CD14-positive monocyte (primary cell): ENCODE results near the gene FAT1. TPM values are rescaled to one million over a fixed set of nuclear protein-coding genes. Genes with fewer than 3 reads are reported as not detected.
"Not testable (repeated sequence)": the region's sequence is repeated elsewhere in the genome, so short reads cannot be mapped to it uniquely, and the experiment has no call there.

Source experiments
- DNase-seq, 3 donors: peaks; one replicate each; pipeline ENCODE4 v3.0.0-alpha.2; 2011 to 2022
- H2AFZ ChIP-seq: 2 replicates; pipeline ENCODE4 v1.6.0; 2012; ENCODE audit warnings: mild to moderate bottlenecking, low read depth, low read length, inconsistent platforms; ENCODE audit not compliant: insufficient read depth, poor library complexity, severe bottlenecking
- H3K27ac ChIP-seq, 2 donors: 1 replicate in 1 of 2; 2 replicates in 1 of 2; pipeline ENCODE4 v1.5.1; 2012 to 2013; ENCODE audit warnings: low read length in 2 of 2, control low read depth in 1 of 2, inconsistent platforms in 1 of 2, low read depth in 1 of 2, mild to moderate bottlenecking in 1 of 2
- H3K27me3 ChIP-seq, 2 donors: one replicate each; pipeline versions ENCODE4 v1.6.0 to v1.6.1; 2011 to 2013; ENCODE audit warnings: low read length in 2 of 2; ENCODE audit not compliant: control insufficient read depth in 2 of 2, insufficient read depth in 2 of 2
- H3K36me3 ChIP-seq, 2 donors: replicated peaks in 1 of 2; 1 replicate in 1 of 2; 2 replicates in 1 of 2; pipeline versions ENCODE4 v1.5.1 to v1.6.1; 2012 to 2013; ENCODE audit warnings: low read length in 2 of 2, control low read depth in 1 of 2, inconsistent platforms in 1 of 2, mild to moderate bottlenecking in 1 of 2; ENCODE audit not compliant: insufficient read depth in 2 of 2, control insufficient read depth in 1 of 2
- H3K4me1 ChIP-seq, 2 donors: 1 replicate in 1 of 2; 2 replicates in 1 of 2; pipeline versions ENCODE4 v1.5.1 to v1.6.1; 2012 to 2013; ENCODE audit warnings: low read length in 2 of 2, control low read depth in 1 of 2, inconsistent platforms in 1 of 2, mild to moderate bottlenecking in 1 of 2, moderate library complexity in 1 of 2; ENCODE audit not compliant: insufficient read depth in 2 of 2, control insufficient read depth in 1 of 2
- H3K4me2 ChIP-seq: replicated peaks from 2 replicates; pipeline ENCODE3; 2012; ENCODE audit warnings: low read length, moderate library complexity, mild to moderate bottlenecking; ENCODE audit not compliant: poor library complexity, severe bottlenecking; ENCODE audit errors: extremely low read depth
- H3K4me3 ChIP-seq, 3 experiments: fragments of 200-600 bp in 1 of 3; sonication (generic) in 1 of 3; replicated peaks in 1 of 3; 1 replicate in 2 of 3; 2 replicates in 1 of 3; pipeline ENCODE4 v1.5.1; 2011 to 2013; ENCODE audit warnings: low read length in 3 of 3, mild to moderate bottlenecking in 3 of 3, control low read depth in 2 of 3, low read depth in 2 of 3, inconsistent platforms in 1 of 3, moderate library complexity in 1 of 3
- H3K79me2 ChIP-seq: 2 replicates; pipeline ENCODE4 v1.6.0; 2012; ENCODE audit warnings: mild to moderate bottlenecking, control low read depth, inconsistent platforms, low read length, moderate library complexity; ENCODE audit not compliant: insufficient read depth
- H3K9ac ChIP-seq: 2 replicates; pipeline ENCODE4 v1.6.0; 2017; ENCODE audit warnings: low read length, mild to moderate bottlenecking; ENCODE audit not compliant: insufficient read depth, poor library complexity, severe bottlenecking
- H3K9me3 ChIP-seq, 2 donors: replicated peaks in 1 of 2; 1 replicate in 1 of 2; 2 replicates in 1 of 2; pipeline versions ENCODE4 v1.5.1 to v1.6.1; 2012 to 2013; ENCODE audit warnings: low read length in 2 of 2, control low read depth in 1 of 2; ENCODE audit not compliant: control insufficient read depth in 1 of 2, insufficient read depth in 1 of 2
- H4K20me1 ChIP-seq: 2 replicates; pipeline ENCODE4 v1.6.0; 2012; ENCODE audit warnings: mild to moderate bottlenecking, low read length, control low read depth, moderate library complexity; ENCODE audit not compliant: insufficient read depth
- H3K27ac Mint-ChIP-seq, 7 donors: one replicate each; pipeline ENCODE4 v1.8.0; 2020; ENCODE audit warnings: mild to moderate bottlenecking in 7 of 7, mixed read lengths in 7 of 7, moderate library complexity in 6 of 7, inconsistent platforms in 2 of 7
- H3K27me3 Mint-ChIP-seq, 3 donors: one replicate each; pipeline ENCODE4 v1.8.0; 2021 to 2022; ENCODE audit warnings: low read depth in 3 of 3, mild to moderate bottlenecking in 3 of 3, mixed read lengths in 3 of 3, moderate library complexity in 3 of 3, inconsistent platforms in 1 of 3
- H3K36me3 Mint-ChIP-seq, 2 donors: one replicate each; pipeline ENCODE4 v1.8.0; 2020; ENCODE audit warnings: mixed read lengths in 2 of 2, inconsistent platforms in 1 of 2, mild to moderate bottlenecking in 1 of 2
- H3K4me1 Mint-ChIP-seq: one replicate; pipeline ENCODE4 v1.8.0; 2020; ENCODE audit warnings: mild to moderate bottlenecking, mixed read lengths
- H3K4me3 Mint-ChIP-seq, 2 donors: one replicate each; pipeline ENCODE4 v1.8.0; 2020; ENCODE audit warnings: mild to moderate bottlenecking in 2 of 2, mixed read lengths in 2 of 2, moderate library complexity in 1 of 2
- H3K9me3 Mint-ChIP-seq, 7 donors: one replicate each; pipeline ENCODE4 v1.8.0; 2020 to 2022; ENCODE audit warnings: mixed read lengths in 7 of 7, mild to moderate bottlenecking in 6 of 7, moderate library complexity in 6 of 7, inconsistent platforms in 2 of 7
- WGBS: methylation state at CpG from one replicate; pipeline ENCODE4 v1.1.5; 2013; ENCODE audit warnings: missing lambda C conversion rate; ENCODE audit not compliant: insufficient coverage; 5-methylcytosine and 5-hydroxymethylcytosine counted together
- intact Hi-C, 2 donors: fragments of 100-400 bp; cut with micrococcal nuclease; formaldehyde crosslinking; loops; one replicate each; pipeline versions ENCODE4 v1.15.0 to v1.15.1; 2023
- polyA plus RNA-seq, 3 donors: library from polyadenylated mRNA; depleted of rRNA in 1 of 3; unstranded in 2 of 3; stranded (reverse) in 1 of 3; fragments of 300-500 nt in 2 of 3; fragments of >200 nt in 1 of 3; fragmentation: Illumina TruSeq in 2 of 3; gene quantifications; 1 replicate in 2 of 3; 2 replicates in 1 of 3; pipeline ENCODE4 v1.2.3, GENCODE V29; 2012 to 2021
- TF ChIP-seq, protein P1 (sequence below): fragments of 200-600 bp; IDR thresholded peaks from one replicate; pipeline ENCODE4 v1.8.0; 2022; ENCODE audit warnings: antibody characterized with exemption, mild to moderate bottlenecking

FAT1 gene
- polyA plus RNA-seq, 3 donors, result not detected

DNA sequence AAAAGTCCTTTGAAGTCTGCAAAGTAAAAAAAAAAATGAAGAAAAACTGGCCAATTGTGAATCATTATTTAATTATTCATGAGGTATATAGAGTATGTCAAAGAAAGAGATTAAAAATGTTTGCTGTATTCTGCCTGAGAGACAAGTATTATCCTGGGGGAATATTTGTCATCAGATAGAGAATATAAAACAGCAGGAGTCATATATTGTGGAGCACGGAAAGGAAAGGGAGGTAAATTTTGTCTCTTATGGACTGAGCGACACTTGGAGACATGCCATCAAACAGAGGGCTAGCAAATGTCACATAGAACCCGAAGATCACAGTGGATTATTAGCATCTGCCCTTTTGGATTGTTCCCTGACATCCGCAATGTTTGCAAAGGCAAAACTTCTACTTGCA lies 39.2 kb upstream of the FAT1 start:
- 100% methylated on average over 3 of the region's 4 CpGs for WGBS
- Histone ChIP-seq H3K79me2 (no peaks in the 10 kb centered on the region), H2AFZ (no peak overlapping the region), H3K27me3 (no peaks in the 10 kb centered on the region), H3K4me3 (no peak overlapping the region), H3K27ac (no peak overlapping the region), H4K20me1 (no peaks in the 10 kb centered on the region), H3K9ac (no peak overlapping the region), H3K9me3 (peaks cover 13 to 30% of the 10 kb centered on the region in 2 donors), H3K4me2 (no peak overlapping the region), H3K4me1 (no peaks in the 10 kb centered on the region), H3K36me3 (no peaks in the 10 kb centered on the region)
- no peak overlapping the region for H3K27ac Mint-ChIP-seq
- H3K27me3 Mint-ChIP-seq, result peaks cover 0 to 4% (median 1%) of the 10 kb centered on the region in 3 donors
- H3K36me3 Mint-ChIP-seq, result no peaks in the 10 kb centered on the region
- peaks cover 5 to 30% (median 19%) of the 10 kb centered on the region in 7 donors for H3K9me3 Mint-ChIP-seq
- intact Hi-C loops, result no loop called here
- no peaks in the 10 kb centered on the region for H3K4me1 Mint-ChIP-seq
- no peak overlapping the region for H3K4me3 Mint-ChIP-seq
- TF ChIP-seq, protein P1, sequence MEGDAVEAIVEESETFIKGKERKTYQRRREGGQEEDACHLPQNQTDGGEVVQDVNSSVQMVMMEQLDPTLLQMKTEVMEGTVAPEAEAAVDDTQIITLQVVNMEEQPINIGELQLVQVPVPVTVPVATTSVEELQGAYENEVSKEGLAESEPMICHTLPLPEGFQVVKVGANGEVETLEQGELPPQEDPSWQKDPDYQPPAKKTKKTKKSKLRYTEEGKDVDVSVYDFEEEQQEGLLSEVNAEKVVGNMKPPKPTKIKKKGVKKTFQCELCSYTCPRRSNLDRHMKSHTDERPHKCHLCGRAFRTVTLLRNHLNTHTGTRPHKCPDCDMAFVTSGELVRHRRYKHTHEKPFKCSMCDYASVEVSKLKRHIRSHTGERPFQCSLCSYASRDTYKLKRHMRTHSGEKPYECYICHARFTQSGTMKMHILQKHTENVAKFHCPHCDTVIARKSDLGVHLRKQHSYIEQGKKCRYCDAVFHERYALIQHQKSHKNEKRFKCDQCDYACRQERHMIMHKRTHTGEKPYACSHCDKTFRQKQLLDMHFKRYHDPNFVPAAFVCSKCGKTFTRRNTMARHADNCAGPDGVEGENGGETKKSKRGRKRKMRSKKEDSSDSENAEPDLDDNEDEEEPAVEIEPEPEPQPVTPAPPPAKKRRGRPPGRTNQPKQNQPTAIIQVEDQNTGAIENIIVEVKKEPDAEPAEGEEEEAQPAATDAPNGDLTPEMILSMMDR, result no peak
- DNase-seq, result no peak

DNA sequence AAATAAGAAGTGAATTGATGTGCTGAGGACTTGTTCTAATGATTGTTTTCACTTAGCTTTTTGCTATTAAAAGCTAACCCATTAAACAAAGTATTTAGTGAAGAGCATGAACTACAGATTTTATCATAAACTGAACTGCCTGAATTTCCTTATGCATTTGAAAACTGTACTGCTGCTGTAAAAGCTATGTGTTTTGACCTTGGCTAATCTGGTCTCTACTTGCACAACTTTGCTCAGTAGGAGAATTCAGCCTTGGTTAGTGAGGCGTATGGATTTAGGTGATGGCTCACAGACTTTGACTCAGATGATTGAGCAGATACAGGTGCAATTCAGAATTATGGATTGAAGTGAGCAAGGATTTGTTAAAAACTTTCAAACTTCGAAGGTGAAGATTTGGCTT lies 38.7 kb upstream of the FAT1 start:
- Histone ChIP-seq H3K27me3 (no peaks in the 10 kb centered on the region), H3K4me3 (no peak overlapping the region), H3K4me1 (no peaks in the 10 kb centered on the region), H3K4me2 (no peak overlapping the region), H3K9ac (no peak overlapping the region), H3K27ac (no peak overlapping the region), H3K79me2 (no peaks in the 10 kb centered on the region), H4K20me1 (no peaks in the 10 kb centered on the region), H3K36me3 (no peaks in the 10 kb centered on the region), H2AFZ (no peak overlapping the region), H3K9me3 (peaks cover 13 to 27% of the 10 kb centered on the region in 2 donors)
- H3K9me3 Mint-ChIP-seq, result peaks cover 5 to 33% (median 15%) of the 10 kb centered on the region in 7 donors
- no peaks in the 10 kb centered on the region for H3K4me1 Mint-ChIP-seq
- intact Hi-C loops, result no loop called here
- H3K27me3 Mint-ChIP-seq, result peaks cover 0 to 4% (median 1%) of the 10 kb centered on the region in 3 donors
- TF ChIP-seq, protein P1, result no peak
- no peak for DNase-seq
- no peak overlapping the region for H3K27ac Mint-ChIP-seq
- no CpG with 5 or more reads among the region's 2 CpGs for WGBS
- H3K36me3 Mint-ChIP-seq, result no peaks in the 10 kb centered on the region
- no peak overlapping the region for H3K4me3 Mint-ChIP-seq

DNA sequence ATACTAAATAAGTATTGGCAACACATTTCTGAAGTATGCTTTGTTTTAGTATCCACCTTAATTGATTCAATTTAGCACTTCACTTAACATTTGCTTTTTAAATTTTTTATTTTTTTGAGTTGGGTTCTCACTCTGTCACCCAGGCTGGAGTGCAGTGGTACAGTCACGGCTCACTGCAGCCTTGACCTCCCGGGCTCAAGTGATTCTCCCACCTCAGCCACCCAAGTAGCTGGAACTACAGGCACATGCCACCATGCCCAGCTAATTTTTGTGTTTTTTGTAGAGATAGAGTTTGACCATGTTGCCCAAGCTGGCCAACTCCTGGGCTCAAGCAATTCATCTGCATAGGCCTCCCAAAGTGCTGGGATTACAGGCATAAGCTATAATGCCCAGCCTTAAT lies 38.3 kb upstream of the FAT1 start:
- H3K79me2 ChIP-seq, intact Hi-C loops, H3K9ac ChIP-seq, H3K27ac ChIP-seq, H4K20me1 ChIP-seq, H3K27me3 ChIP-seq, H3K4me3 Mint-ChIP-seq, H3K27ac Mint-ChIP-seq, H3K4me3 ChIP-seq, H3K36me3 Mint-ChIP-seq, H3K4me1 ChIP-seq, H3K4me1 Mint-ChIP-seq, H3K27me3 Mint-ChIP-seq, H2AFZ ChIP-seq, DNase-seq, H3K4me2 ChIP-seq, H3K36me3 ChIP-seq: not testable (repeated sequence)
- 82% methylated on average over 2 of the region's 2 CpGs for WGBS
- H3K9me3 ChIP-seq, result peaks cover 12 to 23% of the 10 kb centered on the region in 2 donors
- peaks cover 5 to 36% (median 15%) of the 10 kb centered on the region in 7 donors for H3K9me3 Mint-ChIP-seq
